ENCODE results near the gene ZNF687. TPM values are rescaled to one million over a fixed set of nuclear protein-coding genes. Genes with fewer than 3 reads are reported as not detected.

ZNF687 gene
- total RNA-seq, 2 experiments from 2014 or later: 20.9 to 31.6 TPM

DNA sequence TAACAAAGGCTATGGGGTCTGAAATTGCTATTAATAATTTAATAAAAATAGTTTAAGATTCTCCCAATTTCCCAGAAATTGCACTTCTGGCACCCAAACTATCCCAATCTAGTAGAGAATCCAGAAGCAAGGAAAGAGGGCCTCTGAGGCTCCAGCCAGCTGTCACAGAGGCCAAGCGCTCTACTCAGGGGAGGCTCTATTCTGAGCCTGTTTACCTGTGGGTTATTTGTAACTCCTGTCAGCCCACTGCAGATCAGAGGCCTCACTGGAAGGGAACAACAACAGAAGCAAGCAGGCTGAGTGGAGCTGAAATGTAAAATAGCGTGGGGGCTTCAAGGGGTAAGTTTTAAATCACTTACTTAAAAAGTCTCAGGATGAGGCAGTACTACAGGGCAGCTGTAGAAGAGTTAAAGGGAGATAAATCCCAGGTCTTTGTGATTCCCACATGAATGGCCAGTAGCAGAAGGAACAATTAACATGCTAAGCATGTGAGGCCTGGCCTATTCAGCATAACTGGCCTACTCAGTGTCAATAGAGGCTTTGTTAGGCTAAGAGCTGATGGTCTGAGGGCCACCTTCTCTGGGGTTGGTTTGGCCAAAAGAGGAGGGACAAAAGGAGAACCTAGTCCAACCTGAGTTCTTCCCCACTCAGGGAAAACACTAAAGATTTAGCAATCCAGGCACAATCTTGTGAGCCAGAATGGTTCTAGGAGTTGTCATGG, 12.8 kb downstream of the ZNF687 start:
- no TSS peak for BruUV-seq (replicated peaks)
- H3K36me3 ChIP-seq (ENCODE audit: insufficient read depth, low read length): peaks cover 95% of the 10 kb centered on the region

DNA sequence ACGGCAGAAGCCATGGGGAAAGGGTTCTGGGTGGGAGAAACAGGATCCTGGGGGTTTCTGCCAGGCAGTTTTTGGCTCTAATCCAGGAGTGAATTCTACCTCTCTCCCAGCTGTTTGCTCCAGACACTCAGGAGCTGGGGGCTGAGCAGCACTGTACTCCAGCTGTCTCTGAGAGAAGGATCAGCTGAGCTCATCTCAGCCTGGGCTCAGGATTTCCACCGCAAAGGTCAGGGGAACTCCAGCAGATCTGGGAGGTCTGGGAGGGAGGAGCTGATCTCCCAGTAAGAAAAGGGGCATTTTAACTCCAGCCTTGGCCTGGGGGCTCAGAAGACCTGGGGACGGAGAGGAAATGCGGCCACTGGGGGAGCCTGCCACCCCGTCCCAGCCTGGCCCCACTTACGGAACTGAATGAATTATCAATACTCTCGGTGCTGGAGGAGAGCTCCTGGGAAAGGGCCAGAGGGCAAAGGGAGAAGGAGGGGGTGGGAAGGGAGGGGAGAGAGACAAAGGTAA, 27.8 kb downstream of the ZNF687 start:
- POLR2A ChIA-PET: interaction anchor here (0.6 to 1.6 kb wide), 4 partner anchors 9 to 153 kb away, joined by 3 to 5 read pairs (median 4); partner anchors contain the start of gene TNFAIP8L2
- no peak for DNase-seq (ENCODE audit: low spot score)
- Histone ChIP-seq H3K4me2 (ENCODE audit: low read length) (no peak overlapping the region), H3K4me3 (ENCODE audit: low read depth, low read length, poor library complexity, severe bottlenecking) (no peak overlapping the region), H3K9me3 (ENCODE audit: low read length) (no peaks in the 10 kb centered on the region), H3K27ac (ENCODE audit: low read depth, low read length, poor library complexity, severe bottlenecking) (no peak overlapping the region), H3K9me2 (ENCODE audit: insufficient read depth, low read length) (no peaks in the 10 kb centered on the region), H2AFZ (ENCODE audit: low read length) (no peak overlapping the region), H3K4me1 (ENCODE audit: insufficient read depth, low read length, poor library complexity, severe bottlenecking) (no peaks in the 10 kb centered on the region), H4K20me1 (ENCODE audit: insufficient read depth, low read length) (no peaks in the 10 kb centered on the region), H3K36me3 (ENCODE audit: insufficient read depth, low read length) (peaks cover 87% of the 10 kb centered on the region), H3K79me2 (ENCODE audit: insufficient read depth, low read depth, low read length) (no peaks in the 10 kb centered on the region)
- intact Hi-C loops (cut with micrococcal nuclease; ENCODE audit: unreplicated experiment): loop anchor here (10.0 kb wide), 1 partner anchor 425 kb away; no protein-coding TSS in a partner anchor
- TF ChIP-seq, protein P1, sequence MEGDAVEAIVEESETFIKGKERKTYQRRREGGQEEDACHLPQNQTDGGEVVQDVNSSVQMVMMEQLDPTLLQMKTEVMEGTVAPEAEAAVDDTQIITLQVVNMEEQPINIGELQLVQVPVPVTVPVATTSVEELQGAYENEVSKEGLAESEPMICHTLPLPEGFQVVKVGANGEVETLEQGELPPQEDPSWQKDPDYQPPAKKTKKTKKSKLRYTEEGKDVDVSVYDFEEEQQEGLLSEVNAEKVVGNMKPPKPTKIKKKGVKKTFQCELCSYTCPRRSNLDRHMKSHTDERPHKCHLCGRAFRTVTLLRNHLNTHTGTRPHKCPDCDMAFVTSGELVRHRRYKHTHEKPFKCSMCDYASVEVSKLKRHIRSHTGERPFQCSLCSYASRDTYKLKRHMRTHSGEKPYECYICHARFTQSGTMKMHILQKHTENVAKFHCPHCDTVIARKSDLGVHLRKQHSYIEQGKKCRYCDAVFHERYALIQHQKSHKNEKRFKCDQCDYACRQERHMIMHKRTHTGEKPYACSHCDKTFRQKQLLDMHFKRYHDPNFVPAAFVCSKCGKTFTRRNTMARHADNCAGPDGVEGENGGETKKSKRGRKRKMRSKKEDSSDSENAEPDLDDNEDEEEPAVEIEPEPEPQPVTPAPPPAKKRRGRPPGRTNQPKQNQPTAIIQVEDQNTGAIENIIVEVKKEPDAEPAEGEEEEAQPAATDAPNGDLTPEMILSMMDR (conservative IDR thresholded peaks at IDR 0.05; ENCODE audit: low read length): no peak
- TF ChIP-seq EZH2phosphoT487 (IDR thresholded peaks at IDR 0.05; ENCODE audit: borderline replicate concordance, low read depth, low read length): no peak
- BruUV-seq (replicated peaks): no TSS peak
- CTCF ChIA-PET (ENCODE audit: unreplicated experiment): interaction anchor here (0.9 to 1.2 kb wide), 2 partner anchors 18 to 31 kb away, joined by 3 to 4 read pairs; partner anchors contain the start of gene PI4KB

More for the DNA sequence above, 12.8 kb downstream of the ZNF687 start:
- Histone ChIP-seq H3K9me3 (ENCODE audit: low read length) (no peaks in the 10 kb centered on the region), H3K4me1 (ENCODE audit: insufficient read depth, low read length, poor library complexity, severe bottlenecking) (no peaks in the 10 kb centered on the region), H4K20me1 (ENCODE audit: insufficient read depth, low read length) (no peaks in the 10 kb centered on the region), H3K27ac (ENCODE audit: low read depth, low read length, poor library complexity, severe bottlenecking) (no peak overlapping the region), H3K4me3 (ENCODE audit: low read depth, low read length, poor library complexity, severe bottlenecking) (no peak overlapping the region), H3K9me2 (ENCODE audit: insufficient read depth, low read length) (no peaks in the 10 kb centered on the region), H3K79me2 (ENCODE audit: insufficient read depth, low read depth, low read length) (no peaks in the 10 kb centered on the region), H3K4me2 (ENCODE audit: low read length) (no peak overlapping the region), H2AFZ (ENCODE audit: low read length) (no peak overlapping the region)
- intact Hi-C loops (cut with micrococcal nuclease; ENCODE audit: unreplicated experiment): no loop called here
- TF ChIP-seq, protein P1 (conservative IDR thresholded peaks at IDR 0.05; ENCODE audit: low read length): no peak
- TF ChIP-seq EZH2phosphoT487 (IDR thresholded peaks at IDR 0.05; ENCODE audit: borderline replicate concordance, low read depth, low read length): no peak
- DNase-seq (ENCODE audit: low spot score): no peak
- ChIA-PET POLR2A (interaction anchor here (0.5 to 0.8 kb wide), 2 partner anchors 17 to 40 kb away, joined by 4 to 5 read pairs; partner anchors contain the start of gene PSMD4), CTCF (ENCODE audit: unreplicated experiment) (no interaction called here)

All from OCI-LY7 (cell line).